IMR-90 (cell line): ENCODE results near the gene TNFAIP8. TPM values are rescaled to one million over a fixed set of nuclear protein-coding genes. Genes with fewer than 3 reads are reported as not detected.

ENCODE experiments used
- ATAC-seq: fragments of 200-7000 bp; cut with Tn5 transposase; 2 replicates; pipeline ENCODE4 v1.9.1; 2020; ENCODE audit warnings: low read depth, mild to moderate bottlenecking, moderate library complexity
- BruUV-seq: library from RNA; stranded (reverse); fragments of 400-500 nt; replicated peaks from 2 replicates; lab custom pipeline; 2021; lab: Mats Ljungman, UMichigan
- CTCF ChIA-PET: fragments of 300-600 bp; formaldehyde crosslinking; extraction: SDS; loops from one replicate; lab custom pipeline; 2021; ENCODE audit warnings: antibody characterized with exemption; lab: Yijun Ruan, JAX
- POLR2A ChIA-PET: fragments of 300-600 bp; sonication (Branson Sonifier 250); formaldehyde crosslinking; loops from one replicate; lab custom pipeline; 2022; ENCODE audit warnings: antibody characterized with exemption; ENCODE audit not compliant: unreplicated experiment; lab: Charles Lee
- DNase-seq: peaks from one replicate; pipeline ENCODE4 v3.0.0; 2013
- H2AFZ ChIP-seq: replicated peaks from 2 replicates; pipeline ENCODE3; 2013; ENCODE audit warnings: low read length, mild to moderate bottlenecking; ENCODE audit not compliant: poor library complexity
- H2AK5ac ChIP-seq: 2 replicates; pipeline ENCODE4 v1.6.1; 2013; ENCODE audit warnings: low read depth, low read length, inconsistent platforms
- H2AK9ac ChIP-seq: replicated peaks from 2 replicates; pipeline ENCODE3; 2013; ENCODE audit warnings: mild to moderate bottlenecking, low read depth, low read length, moderate library complexity; ENCODE audit not compliant: poor library complexity
- H2BK120ac ChIP-seq: 2 replicates; pipeline ENCODE4 v1.6.1; 2013; ENCODE audit warnings: low read depth, low read length, inconsistent platforms
- H2BK15ac ChIP-seq: 3 replicates; pipeline ENCODE4 v1.6.1; 2013; ENCODE audit warnings: low read depth, low read length, inconsistent platforms
- H2BK20ac ChIP-seq: 2 replicates; pipeline ENCODE4 v1.6.1; 2013; ENCODE audit warnings: low read depth, mild to moderate bottlenecking, inconsistent platforms, low read length, moderate library complexity
- H2BK5ac ChIP-seq: 2 replicates; pipeline ENCODE4 v1.6.1; 2013; ENCODE audit warnings: mild to moderate bottlenecking, low read depth, low read length, inconsistent platforms; ENCODE audit not compliant: poor library complexity, severe bottlenecking
- H3K14ac ChIP-seq: replicated peaks from 2 replicates; pipeline ENCODE4 v1.6.1; 2013; ENCODE audit warnings: low read depth, low read length, inconsistent platforms
- H3K18ac ChIP-seq: 2 replicates; pipeline ENCODE4 v1.6.1; 2013; ENCODE audit warnings: low read depth, low read length, control low read depth
- H3K23ac ChIP-seq: 2 replicates; pipeline ENCODE4 v1.6.1; 2013; ENCODE audit warnings: low read depth, low read length, inconsistent platforms
- H3K27ac ChIP-seq: 2 replicates; pipeline ENCODE4 v1.5.1; 2013; ENCODE audit warnings: mild to moderate bottlenecking, control low read depth, low read length; ENCODE audit not compliant: insufficient read depth
- H3K27me3 ChIP-seq: 2 replicates; pipeline ENCODE4 v1.6.1; 2013; ENCODE audit warnings: low read length; ENCODE audit not compliant: control insufficient read depth, insufficient read depth
- H3K36me3 ChIP-seq: 2 replicates; pipeline ENCODE4 v1.6.1; 2013; ENCODE audit warnings: low read length, mixed read lengths; ENCODE audit not compliant: control insufficient read depth, insufficient read depth
- H3K4ac ChIP-seq: 2 replicates; pipeline ENCODE4 v1.6.1; 2013; ENCODE audit warnings: low read depth, low read length, inconsistent platforms
- H3K4me1 ChIP-seq: 2 replicates; pipeline ENCODE4 v1.6.1; 2013; ENCODE audit warnings: low read length, mixed read lengths; ENCODE audit not compliant: control insufficient read depth, insufficient read depth
- H3K4me2 ChIP-seq: 2 replicates; pipeline ENCODE4 v1.6.1; 2013; ENCODE audit warnings: low read depth, mild to moderate bottlenecking, control low read depth, low read length, moderate library complexity
- H3K4me3 ChIP-seq: 2 replicates; pipeline ENCODE4 v1.5.1; 2013; ENCODE audit warnings: low read depth, mild to moderate bottlenecking, control low read depth, low read length, moderate library complexity; ENCODE audit not compliant: insufficient read depth
- H3K56ac ChIP-seq: 2 replicates; pipeline ENCODE4 v1.6.1; 2013; ENCODE audit warnings: low read length, inconsistent platforms; ENCODE audit not compliant: insufficient read depth; ENCODE audit errors: extremely low read depth
- H3K79me1 ChIP-seq, 2 experiments: 2 replicates each; pipeline ENCODE4 v1.6.1; 2013; ENCODE audit warnings: low read length in 2 of 2, inconsistent platforms in 1 of 2, low read depth in 1 of 2
- H3K9ac ChIP-seq: 2 replicates; pipeline ENCODE4 v1.6.1; 2013; ENCODE audit warnings: low read depth, low read length, control low read depth
- H3K9me1 ChIP-seq: 2 replicates; pipeline ENCODE4 v1.6.1; 2013; ENCODE audit warnings: low read length, inconsistent platforms; ENCODE audit not compliant: insufficient read depth
- H3K9me3 ChIP-seq: 2 replicates; pipeline ENCODE4 v1.6.1; 2013; ENCODE audit warnings: low read length; ENCODE audit not compliant: control insufficient read depth, insufficient read depth
- H4K20me1 ChIP-seq: 2 replicates; pipeline ENCODE4 v1.6.1; 2013; ENCODE audit warnings: low read length, inconsistent platforms; ENCODE audit not compliant: insufficient read depth
- H4K5ac ChIP-seq: 2 replicates; pipeline ENCODE4 v1.6.1; 2013; ENCODE audit warnings: mild to moderate bottlenecking, low read depth, low read length, control low read depth
- H4K8ac ChIP-seq, 2 experiments: 2 replicates each; pipeline ENCODE4 v1.6.1; 2013; ENCODE audit warnings: low read depth in 2 of 2, low read length in 2 of 2, control low read depth in 1 of 2, inconsistent platforms in 1 of 2
- H4K91ac ChIP-seq: 2 replicates; pipeline ENCODE4 v1.6.1; 2013; ENCODE audit warnings: low read depth, low read length, inconsistent platforms; ENCODE audit not compliant: insufficient read depth
- BHLHE40 ChIP-seq: fragments of 150-350 bp; IDR thresholded peaks from 2 replicates; pipeline ENCODE4 v1.6.1; 2016; ENCODE audit warnings: mild to moderate bottlenecking, low read depth, low read length
- CEBPB ChIP-seq: IDR thresholded peaks from 2 replicates; pipeline ENCODE4 v1.6.1; 2012; ENCODE audit warnings: low read depth, low read length, improper control_type of control experiment
- CHD1 ChIP-seq: IDR thresholded peaks from 2 replicates; pipeline ENCODE4 v1.6.1; 2012; ENCODE audit warnings: low read depth, low read length, improper control_type of control experiment
- CTCF ChIP-seq: conservative IDR thresholded peaks from 2 replicates; pipeline ENCODE4 v1.5.1; 2012; ENCODE audit warnings: mild to moderate bottlenecking, low read depth, low read length, improper control_type of control experiment
- ELK1 ChIP-seq: fragments of 150-350 bp; IDR thresholded peaks from 2 replicates; pipeline ENCODE4 v1.6.1; 2016; ENCODE audit warnings: low read depth, mild to moderate bottlenecking, low read length, moderate library complexity, borderline replicate concordance
- FOS ChIP-seq: fragments of 150-350 bp; IDR thresholded peaks from 2 replicates; pipeline ENCODE4 v1.6.1; 2016; ENCODE audit warnings: low read depth, low read length
- MAFK ChIP-seq: IDR thresholded peaks from 2 replicates; pipeline ENCODE4 v1.6.1; 2012; ENCODE audit warnings: low read depth, low read length, improper control_type of control experiment
- MAZ ChIP-seq: IDR thresholded peaks from 2 replicates; pipeline ENCODE4 v1.6.1; 2012; ENCODE audit warnings: low read depth, mild to moderate bottlenecking, low read length, improper control_type of control experiment, moderate library complexity, borderline replicate concordance
- MXI1 ChIP-seq: IDR thresholded peaks from 2 replicates; pipeline ENCODE4 v1.6.1; 2012; ENCODE audit warnings: low read depth, mild to moderate bottlenecking, low read length, moderate library complexity, borderline replicate concordance
- NFE2L2 ChIP-seq: fragments of 150-350 bp; IDR thresholded peaks from 2 replicates; pipeline ENCODE4 v1.6.1; 2016; ENCODE audit warnings: low read depth, mild to moderate bottlenecking, low read length
- POLR2A ChIP-seq: IDR thresholded peaks from 2 replicates; pipeline ENCODE4 v1.6.1; 2012; ENCODE audit warnings: mild to moderate bottlenecking, low read depth, low read length
- RAD21 ChIP-seq: IDR thresholded peaks from 2 replicates; pipeline ENCODE4 v1.6.1; 2012; ENCODE audit warnings: low read length, improper control_type of control experiment
- RCOR1 ChIP-seq: IDR thresholded peaks from 2 replicates; pipeline ENCODE4 v1.6.1; 2012; ENCODE audit warnings: mild to moderate bottlenecking, low read length, improper control_type of control experiment; ENCODE audit not compliant: insufficient replicate concordance
- RFX5 ChIP-seq: IDR thresholded peaks from 2 replicates; pipeline ENCODE4 v1.8.0; 2012; ENCODE audit warnings: low read depth, mild to moderate bottlenecking, low read length, moderate library complexity
- SMC3 ChIP-seq: fragments of 150-350 bp; IDR thresholded peaks from 2 replicates; pipeline ENCODE4 v1.6.1; 2016; ENCODE audit warnings: low read depth, mild to moderate bottlenecking, antibody characterized with exemption, low read length, moderate library complexity
- WGBS, 2 experiments: methylation state at CpG; one replicate each; pipeline versions ENCODE4 v1.1.5 to v1.1.7; 2013; ENCODE audit warnings: missing lambda C conversion rate in 2 of 2; ENCODE audit not compliant: insufficient read length in 1 of 2; ENCODE audit errors: extremely low coverage in 2 of 2; 5-methylcytosine and 5-hydroxymethylcytosine counted together
- dilution Hi-C: fragments of 300-500 bp; cut with HindIII; formaldehyde crosslinking; loops from one replicate; pipeline ENCODE4 v1.14.3; 2018; ENCODE audit warnings: low sequenced_read_pairs; ENCODE audit not compliant: unreplicated experiment
- in situ Hi-C: fragments of 300-500 bp; cut with MboI; formaldehyde crosslinking; loops from 3 replicates; pipeline ENCODE4 v1.14.3; 2019; ENCODE audit warnings: low sequenced_read_pairs, inconsistent platforms, mixed read lengths
- intact Hi-C: fragments of 100-400 bp; cut with micrococcal nuclease; formaldehyde crosslinking; loops from 2 replicates; pipeline ENCODE4 v1.10.0; 2022
- polyA plus RNA-seq, 3 experiments: library from polyadenylated mRNA; depleted of rRNA; stranded (reverse); fragments of >200 nt; gene quantifications; 2 replicates each; pipeline ENCODE4 v1.2.3, GENCODE V29; 2012; ENCODE audit warnings: low replicate concordance in 1 of 3
- total RNA-seq: library from RNA; depleted of rRNA; stranded (reverse); fragments of >200 nt; gene quantifications from 2 replicates; pipeline ENCODE4 v1.2.3, GENCODE V29; 2012

The TNFAIP8 gene
- total and polyA plus RNA-seq, 2 of the 4 experiments (the other 2 are of a cell fraction), result 20.3 to 29.9 TPM

- TF ChIP-seq CHD1 (no peak), RFX5 (no peak), FOS (no peak), MXI1 (no peak), CTCF (no peak), MAFK (no peak), NFE2L2 (no peak), RCOR1 (no peak), ELK1 (no peak), RAD21 (no peak), BHLHE40 (no peak), SMC3 (no peak), POLR2A (no peak), MAZ (no peak), CEBPB (no peak)
- ATAC-seq, result no peak
- H3K14ac ChIP-seq, result no peak overlapping the region
Observed at GRCh38 chr5:119347574-119347973, 8.2 kb upstream of the TNFAIP8 start.

More at GRCh38 chr5:119347574-119347973, 8.2 kb upstream of the TNFAIP8 start:
- H4K91ac ChIP-seq, result no peak overlapping the region
- H3K36me3 ChIP-seq, result no peaks in the 10 kb centered on the region
- H2BK15ac ChIP-seq, result no peak overlapping the region
- no TSS peak for BruUV-seq
- POLR2A ChIA-PET, result no interaction called here
- no peak overlapping the region for H2BK20ac ChIP-seq
- no peak overlapping the region for H2AFZ ChIP-seq
- H2AK9ac ChIP-seq, result no peak overlapping the region
- DNase-seq, result no peak
- H3K27ac ChIP-seq, result no peak overlapping the region
- no peaks in the 10 kb centered on the region for H3K27me3 ChIP-seq
- no peak overlapping the region for H3K4ac ChIP-seq
- peaks cover 6% of the 10 kb centered on the region for H3K4me1 ChIP-seq
- H4K20me1 ChIP-seq, result no peaks in the 10 kb centered on the region
- no peak overlapping the region for H3K4me2 ChIP-seq
- H3K18ac ChIP-seq, result no peak overlapping the region
- no CpG with 5 or more reads among the region's 1 CpG for WGBS, 2 experiments
- H3K79me1 ChIP-seq, result peaks cover 3 to 10% of the 10 kb centered on the region in 2 experiments; a peak in 3 of 4 replicates
- no peaks in the 10 kb centered on the region for H3K9me1 ChIP-seq
- dilution Hi-C loops (no loop called here), in situ Hi-C loops (no loop called here), intact Hi-C loops (no loop called here)
- no peak overlapping the region for H3K9ac ChIP-seq
- H3K9me3 ChIP-seq, result no peaks in the 10 kb centered on the region
- H3K23ac ChIP-seq, result no peak overlapping the region
- no peak overlapping the region for H4K8ac ChIP-seq
- H4K5ac ChIP-seq, result no peak overlapping the region
- no peak overlapping the region for H3K4me3 ChIP-seq
- no peak overlapping the region for H2BK120ac ChIP-seq
- no peak overlapping the region for H3K56ac ChIP-seq
- H2BK5ac ChIP-seq, result no peak overlapping the region
- CTCF ChIA-PET, result no interaction called here
- H2AK5ac ChIP-seq, result no peak overlapping the region
